ENCODE data around the gene CCDC71.

GRCh38 chr3:49153349-49153912 is 12.7 kb downstream of the CCDC71 start:
- TF ChIP-seq CTCF (IDR thresholded peaks at IDR 0.05; ENCODE audit: insufficient read depth, low read length, poor library complexity, severe bottlenecking) (no peak), EZH2phosphoT487 (conservative IDR thresholded peaks at IDR 0.05; ENCODE audit: low read length) (no peak)
